Measurements from ENCODE around the gene GFRA1. TPM values are rescaled to one million over a fixed set of nuclear protein-coding genes. Genes with fewer than 3 reads are reported as not detected.

Gene GFRA1, protein sequence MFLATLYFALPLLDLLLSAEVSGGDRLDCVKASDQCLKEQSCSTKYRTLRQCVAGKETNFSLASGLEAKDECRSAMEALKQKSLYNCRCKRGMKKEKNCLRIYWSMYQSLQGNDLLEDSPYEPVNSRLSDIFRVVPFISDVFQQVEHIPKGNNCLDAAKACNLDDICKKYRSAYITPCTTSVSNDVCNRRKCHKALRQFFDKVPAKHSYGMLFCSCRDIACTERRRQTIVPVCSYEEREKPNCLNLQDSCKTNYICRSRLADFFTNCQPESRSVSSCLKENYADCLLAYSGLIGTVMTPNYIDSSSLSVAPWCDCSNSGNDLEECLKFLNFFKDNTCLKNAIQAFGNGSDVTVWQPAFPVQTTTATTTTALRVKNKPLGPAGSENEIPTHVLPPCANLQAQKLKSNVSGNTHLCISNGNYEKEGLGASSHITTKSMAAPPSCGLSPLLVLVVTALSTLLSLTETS
- 10 to 100 TPM; 19.6 to 29.4 (median 24.4) TPM for polyA plus RNA-seq (ENCODE audit: insufficient read length in 4 of 4)

DNA sequence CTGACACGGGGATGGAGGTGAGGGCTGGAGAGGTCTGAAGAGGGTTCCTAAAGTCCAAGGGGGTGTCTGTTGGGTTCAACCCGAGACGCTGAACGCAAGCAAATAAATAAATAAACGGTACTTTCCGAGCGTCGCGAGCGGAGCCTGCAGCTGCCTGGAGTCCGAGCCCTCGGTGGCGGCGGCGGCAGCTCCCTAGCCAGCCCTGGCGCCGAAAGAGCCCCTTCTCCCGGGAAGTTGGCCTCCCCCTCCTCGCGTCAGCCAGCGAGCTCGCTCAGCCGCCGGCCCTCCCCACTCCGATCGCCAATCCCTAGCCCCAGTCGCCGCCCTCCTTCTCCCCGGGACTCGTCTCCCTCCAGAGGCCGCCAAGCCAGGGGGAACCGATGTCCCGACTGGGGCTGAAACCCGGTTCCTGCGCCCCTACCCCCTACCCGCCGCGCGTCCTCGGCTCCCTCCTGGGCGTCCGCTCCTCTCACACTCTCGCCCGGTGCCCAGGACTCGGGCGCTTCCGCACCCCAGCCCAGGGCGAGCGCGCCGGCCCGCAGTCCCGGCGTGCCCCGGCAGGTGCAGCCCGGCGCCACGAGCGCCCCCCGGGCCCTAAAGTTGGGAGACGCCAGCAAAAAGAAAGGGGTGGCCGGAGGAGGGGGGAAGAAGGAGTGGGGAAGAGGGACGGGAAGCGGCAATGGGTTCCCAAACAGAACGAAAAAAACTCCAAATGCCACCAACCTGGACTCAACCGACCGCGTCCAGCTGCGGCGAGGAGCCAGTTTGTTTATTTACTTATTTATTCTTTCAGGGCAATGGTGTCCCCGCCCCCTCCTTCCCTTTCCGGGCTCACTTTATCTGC, at the start of gene GFRA1:
Gene GFRA1, minus strand, starts transcription at position 767 of the 844 bp plus-strand sequence. CDS start 1,177 bp downstream, outside the sequence.
- DNase-seq (ENCODE audit: low read depth in 4 of 4, low spot score in 3 of 4) = no peak

DNA sequence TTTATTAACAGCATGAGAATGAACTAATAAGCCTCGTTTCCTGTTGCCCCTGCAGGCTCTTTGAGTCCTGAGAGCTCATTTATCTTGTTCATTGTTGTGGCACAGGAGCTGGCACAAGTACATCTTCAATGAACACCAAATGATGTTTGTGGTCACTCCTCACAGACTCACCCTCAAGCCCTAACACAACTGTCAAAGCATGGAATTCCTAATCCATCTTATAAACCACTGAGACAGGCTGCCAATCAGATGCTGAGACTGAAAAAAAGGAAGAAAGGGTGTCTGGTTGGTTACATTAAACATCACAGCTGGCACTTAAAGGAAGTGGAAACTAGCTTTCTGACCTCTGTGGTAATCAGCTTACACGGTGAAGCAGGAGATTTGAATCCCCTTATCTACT, 43.5 kb upstream of the GFRA1 start:
- no peak for DNase-seq (ENCODE audit: low read depth in 4 of 4, low spot score in 3 of 4)

DNA sequence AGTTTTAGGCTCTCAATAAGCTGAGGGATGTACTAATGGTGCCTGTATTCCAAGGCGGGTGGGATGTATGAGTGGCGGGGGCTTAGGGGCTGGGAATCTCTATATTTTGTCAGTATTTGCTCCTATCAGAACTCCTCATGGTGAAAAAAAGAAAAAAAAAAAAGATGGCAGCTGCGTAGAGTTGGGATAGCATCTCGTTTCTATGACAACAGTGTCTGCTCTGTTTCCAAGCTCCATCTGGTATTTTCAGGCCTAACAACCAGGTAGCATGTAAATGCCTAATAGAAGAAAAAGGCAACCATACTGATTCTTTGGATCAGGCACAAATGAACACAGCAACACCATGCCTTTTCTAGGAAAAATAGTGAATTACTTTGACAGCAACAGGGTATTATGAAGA, 39.5 kb upstream of the GFRA1 start:
- no peak for DNase-seq (ENCODE audit: low read depth in 4 of 4, low spot score in 3 of 4)

DNA sequence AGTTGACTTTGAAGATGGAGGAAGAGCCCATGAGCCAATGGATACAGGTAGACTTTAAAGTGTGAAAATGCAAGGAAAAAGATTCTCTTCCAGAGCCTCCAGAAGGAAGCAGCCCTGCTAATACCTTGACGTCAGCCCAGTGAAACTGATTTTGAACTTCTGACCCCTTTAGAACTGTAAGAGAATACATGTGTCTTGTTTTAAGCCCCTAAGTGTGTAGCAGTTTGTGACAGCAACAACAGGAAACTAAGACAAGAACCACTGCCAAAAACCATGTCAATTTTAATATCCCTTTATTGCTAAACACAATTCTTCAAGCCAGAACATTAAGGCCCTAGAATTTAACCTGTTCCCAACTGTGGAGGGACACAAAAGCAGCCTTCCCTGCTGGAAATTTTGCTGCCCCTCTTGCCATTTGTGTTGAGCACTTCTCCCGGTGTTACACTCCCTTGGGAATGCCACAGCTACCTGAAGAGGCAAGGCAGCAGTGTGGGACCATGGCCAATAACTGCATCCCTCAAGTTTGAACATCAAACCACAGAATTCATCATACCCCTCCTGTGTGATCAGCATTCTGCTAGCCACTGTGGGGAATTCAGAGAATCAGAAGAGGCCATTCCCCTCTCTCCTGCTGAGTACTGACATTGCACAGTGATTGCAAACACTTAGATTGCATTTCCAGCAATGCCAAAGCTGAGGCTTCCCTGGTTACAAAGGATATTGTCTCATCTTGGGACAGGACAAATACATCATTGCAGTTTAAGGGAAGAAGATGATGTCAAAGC, 38.9 kb upstream of the GFRA1 start:
- no peak for DNase-seq (ENCODE audit: low read depth in 4 of 4, low spot score in 3 of 4)

DNA sequence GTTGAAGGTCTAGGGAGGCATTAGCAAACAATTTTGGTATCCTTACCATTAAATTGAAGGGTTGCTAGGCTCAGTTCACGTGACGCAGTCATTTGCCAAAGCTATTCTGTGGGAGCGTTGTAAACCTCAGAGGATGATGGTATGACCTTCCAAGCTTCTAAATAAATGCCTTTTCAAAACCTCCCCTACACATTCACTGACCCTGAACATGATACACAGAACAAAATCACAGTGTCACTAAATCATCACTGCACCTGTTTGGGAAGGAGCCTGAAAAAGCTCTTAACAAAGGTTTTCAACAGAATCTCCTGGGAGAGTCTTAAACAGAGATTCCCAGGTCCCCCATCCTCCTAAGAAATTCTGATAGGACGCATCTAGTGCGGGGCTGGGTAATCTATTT, 38.0 kb upstream of the GFRA1 start:
- DNase-seq (ENCODE audit: low read depth in 4 of 4, low spot score in 3 of 4) = no peak

DNA sequence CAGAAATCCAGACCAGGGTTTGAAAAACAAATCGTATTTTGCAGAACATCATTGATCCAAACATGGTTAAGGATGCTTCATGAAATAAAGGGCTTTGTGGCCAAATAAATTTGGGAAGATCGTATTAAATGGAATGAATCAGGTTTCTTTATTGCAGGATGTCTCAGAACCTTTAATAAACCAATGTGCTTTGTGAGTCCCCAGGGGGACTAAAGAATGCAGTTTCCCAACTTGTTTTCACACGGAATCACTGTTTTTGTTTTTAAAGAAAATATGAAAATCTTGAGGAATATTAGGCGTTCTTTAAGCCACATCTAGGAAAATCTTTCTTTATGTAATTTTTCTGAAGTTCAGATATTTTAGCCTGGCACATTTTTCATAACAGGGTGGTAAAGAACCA, 34.4 kb upstream of the GFRA1 start:
- DNase-seq (ENCODE audit: low read depth in 4 of 4, low spot score in 3 of 4) = no peak

DNA sequence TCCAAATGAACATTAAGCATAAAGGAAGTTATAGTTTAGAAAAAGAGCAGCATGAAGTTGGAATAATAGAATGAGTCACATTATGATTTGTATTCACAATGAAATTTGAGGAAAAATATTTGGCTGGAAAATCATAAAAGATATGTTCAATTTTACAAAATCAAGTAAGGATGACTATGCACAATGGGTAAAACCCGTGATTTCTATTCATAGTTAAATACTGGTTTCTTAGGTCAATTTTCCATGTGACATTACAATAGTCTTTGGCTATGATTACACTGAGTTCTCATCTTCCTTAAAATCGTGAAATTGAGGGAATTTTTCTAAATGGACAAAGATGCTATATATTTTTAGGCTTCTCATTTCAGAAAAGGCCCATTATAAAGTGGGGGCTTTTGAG, 33.8 kb upstream of the GFRA1 start:
- DNase-seq (ENCODE audit: low read depth in 4 of 4, low spot score in 3 of 4) = no peak

DNA sequence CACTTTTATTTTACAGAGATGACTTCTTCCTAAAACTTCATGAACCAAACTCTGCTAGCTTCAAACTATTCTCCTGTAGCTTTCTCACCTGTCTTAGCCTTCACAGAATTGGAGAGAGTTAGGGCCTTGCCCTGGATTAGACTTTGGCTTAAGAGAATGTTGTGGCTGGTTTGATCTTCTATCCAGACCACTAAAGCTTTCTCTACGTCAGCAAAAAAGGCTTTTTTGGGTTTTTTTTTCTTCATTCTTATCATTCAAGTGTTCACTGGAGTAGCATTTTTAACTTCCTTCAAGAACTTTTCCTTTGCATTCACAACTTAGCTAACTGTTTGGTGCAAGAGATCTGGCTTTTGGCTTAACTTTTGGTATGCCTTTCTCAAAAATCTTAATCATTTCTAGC, 31.9 kb upstream of the GFRA1 start:
- DNase-seq (ENCODE audit: low read depth in 4 of 4, low spot score in 3 of 4) = no peak

DNA sequence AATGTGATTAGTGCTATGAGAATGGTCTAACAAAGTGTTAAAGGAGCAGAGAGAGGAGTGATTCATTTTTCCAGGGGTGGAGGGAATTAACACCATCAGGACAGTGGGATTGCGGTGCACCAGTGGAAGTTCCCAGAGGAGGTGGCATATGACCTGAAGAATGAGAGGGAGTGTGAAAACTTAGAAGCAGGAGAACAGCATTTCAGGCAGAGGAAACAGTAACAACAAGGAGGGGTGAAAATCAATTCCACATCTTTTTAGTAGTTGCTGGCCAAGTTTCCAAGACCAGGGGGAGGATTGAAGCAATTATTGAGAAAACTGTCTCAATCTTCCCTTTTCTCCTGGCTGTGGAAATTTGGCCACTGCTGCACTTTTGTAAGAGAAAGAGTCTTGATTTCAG, 27.5 kb upstream of the GFRA1 start:
- no peak for DNase-seq (ENCODE audit: low read depth in 4 of 4, low spot score in 3 of 4)

DNA sequence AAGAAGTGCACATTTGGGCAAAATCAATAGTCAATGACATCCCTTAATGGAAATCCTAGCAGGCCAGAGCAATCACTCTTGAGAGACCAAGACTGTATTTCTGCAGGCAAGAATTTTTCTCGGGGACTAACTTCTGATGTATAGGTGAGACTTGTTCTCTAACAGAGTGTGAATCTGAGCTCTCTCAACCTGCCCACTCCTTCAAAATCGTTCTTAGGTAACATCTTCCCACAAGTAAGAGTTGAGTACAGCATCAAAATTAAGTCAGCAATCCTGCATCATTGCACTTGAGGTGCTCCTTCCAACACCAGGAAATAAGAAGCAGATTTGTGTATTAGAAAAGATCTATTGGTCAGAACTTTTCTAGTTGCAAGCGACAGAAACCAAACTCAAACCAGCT, 25.6 kb upstream of the GFRA1 start:
- no peak for DNase-seq (ENCODE audit: low read depth in 4 of 4, low spot score in 3 of 4)

DNA sequence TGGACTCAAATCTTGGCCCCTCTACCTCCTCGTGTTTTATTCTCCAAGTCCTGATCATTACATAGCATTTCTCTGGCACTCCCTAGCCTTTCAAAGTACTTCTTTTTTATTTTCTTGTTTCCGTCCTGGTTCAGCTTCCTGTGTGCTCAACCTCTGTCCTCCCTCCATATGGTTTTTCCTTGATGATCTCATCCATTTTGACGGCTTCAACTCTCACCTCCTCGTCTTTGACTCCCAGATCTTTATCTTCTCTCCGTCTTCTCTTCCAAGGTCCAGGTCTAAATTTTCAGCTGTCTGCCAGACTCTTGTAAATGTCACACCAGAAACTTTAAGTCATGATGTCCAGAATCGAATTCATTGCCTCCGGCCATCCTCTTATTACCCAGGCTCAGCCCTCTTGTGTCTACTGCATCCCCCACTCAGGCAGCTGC, 23.3 kb upstream of the GFRA1 start:
- DNase-seq (ENCODE audit: low read depth in 4 of 4, low spot score in 3 of 4) = no peak

DNA sequence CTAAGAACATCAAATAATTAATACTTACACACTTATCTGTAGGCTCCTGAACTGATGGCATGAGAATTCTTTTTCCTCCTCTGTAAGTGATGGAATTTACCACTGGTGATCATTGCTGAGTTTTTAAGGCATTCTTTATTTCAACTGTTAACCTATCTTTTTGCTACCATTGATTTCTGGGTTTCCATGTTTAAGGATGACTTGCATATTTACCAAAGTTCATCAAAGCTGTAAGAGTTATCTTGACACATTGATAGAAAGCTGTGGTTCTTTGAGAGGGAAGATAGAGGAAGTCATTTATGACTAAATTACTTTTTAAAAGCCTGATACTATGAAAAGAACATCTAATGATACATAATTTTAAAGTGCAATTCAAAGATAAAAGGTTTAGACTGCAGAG, 19.5 kb upstream of the GFRA1 start:
- DNase-seq (ENCODE audit: low read depth in 4 of 4, low spot score in 3 of 4) = no peak

DNA sequence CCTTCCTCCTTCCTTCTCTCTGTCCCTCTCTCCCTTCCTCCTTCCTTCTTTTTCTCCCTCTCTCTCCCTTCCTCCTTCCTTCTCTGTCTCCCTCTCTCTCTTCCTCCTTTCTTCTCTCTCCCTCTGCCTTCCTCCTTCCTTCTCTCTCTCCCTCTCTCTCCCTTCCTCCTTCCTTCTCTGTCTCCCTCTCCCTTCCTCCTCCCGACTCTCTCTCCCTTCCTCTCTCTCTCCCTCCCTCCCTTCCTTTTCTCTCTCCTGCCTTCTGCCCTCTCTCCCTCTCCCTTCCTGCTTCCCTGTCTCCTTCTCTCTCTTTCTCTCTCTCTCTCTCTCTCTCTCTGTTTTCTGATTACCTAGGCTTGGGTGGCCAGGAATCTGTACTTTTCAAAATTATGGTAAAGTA, 16.6 kb upstream of the GFRA1 start:
- no peak for DNase-seq (ENCODE audit: low read depth in 4 of 4, low spot score in 3 of 4)

DNA sequence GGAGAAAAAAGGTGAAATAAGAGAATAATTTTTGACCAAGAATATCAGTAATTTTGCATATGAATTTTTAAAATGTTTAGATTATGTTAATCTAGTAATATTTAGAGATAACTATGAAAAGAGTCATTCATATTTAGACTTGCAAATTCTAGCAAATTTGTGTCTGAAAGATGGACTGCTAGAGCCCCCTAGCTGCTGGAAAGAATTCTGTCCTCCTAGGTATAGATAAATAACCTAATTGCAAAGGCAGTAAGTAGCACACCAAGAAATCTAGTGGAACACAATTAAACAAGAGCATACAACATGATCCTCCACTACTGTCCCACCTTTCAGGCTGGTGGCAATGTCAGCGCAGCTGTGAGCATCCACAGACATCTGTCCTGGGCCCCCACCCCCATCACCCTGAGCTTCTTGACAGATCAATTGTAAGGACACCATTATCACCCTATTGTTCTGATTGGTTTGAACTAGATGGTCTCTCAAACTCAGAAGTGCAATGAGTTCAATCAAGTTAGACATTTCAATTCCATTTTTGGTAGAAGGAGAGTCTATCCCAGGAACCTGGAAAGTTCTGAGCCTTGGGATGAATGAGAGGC, 15.0 kb upstream of the GFRA1 start:
- no peak for DNase-seq (ENCODE audit: low read depth in 4 of 4, low spot score in 3 of 4)

DNA sequence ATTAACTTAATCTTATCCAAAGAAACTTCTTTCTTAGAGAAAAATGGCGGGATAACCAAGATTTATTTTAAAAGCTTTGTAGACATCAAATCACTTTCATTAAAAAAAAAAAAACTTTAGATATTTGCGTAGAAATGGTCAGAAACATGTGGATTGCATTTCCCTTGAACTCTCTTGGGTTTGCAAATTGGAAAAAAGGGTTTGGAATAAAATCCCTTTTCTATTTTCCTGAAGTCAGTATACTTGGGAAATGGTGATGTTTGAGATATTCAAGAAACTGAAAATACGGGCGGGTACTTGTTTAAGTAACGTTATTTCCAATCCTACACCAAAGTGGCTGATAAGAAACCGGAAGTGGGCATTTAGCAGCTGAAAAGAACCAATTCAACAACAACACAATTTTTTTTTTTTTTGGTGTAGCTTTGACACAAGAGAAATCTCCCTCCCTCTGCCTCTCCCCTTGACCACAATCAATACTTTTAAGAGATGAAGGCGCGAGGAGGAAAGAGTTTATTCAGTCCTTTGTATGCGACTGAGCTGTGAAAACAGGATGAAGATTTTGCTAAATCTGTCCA, 13.7 kb upstream of the GFRA1 start:
- DNase-seq (ENCODE audit: low read depth in 4 of 4, low spot score in 3 of 4) = no peak

DNA sequence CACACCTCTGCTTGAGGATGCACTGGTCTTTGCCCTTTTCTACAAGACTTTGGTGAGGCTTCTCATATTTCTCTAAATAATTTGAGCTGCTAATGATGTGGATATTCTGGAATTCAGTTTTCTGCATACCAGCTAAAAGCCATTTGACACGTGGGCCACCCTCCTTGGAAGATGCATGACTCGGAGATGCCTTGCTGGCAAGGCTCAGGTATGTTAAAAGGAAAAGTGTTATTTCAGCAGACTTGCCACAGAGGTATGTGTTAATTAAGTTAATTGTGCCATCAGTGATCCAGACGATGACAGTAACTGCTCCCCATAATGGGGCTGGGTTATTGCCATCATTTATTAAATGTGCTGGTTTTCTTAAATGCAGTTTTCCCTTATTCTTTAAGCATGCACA, 8.8 kb upstream of the GFRA1 start:
- DNase-seq (ENCODE audit: low read depth in 4 of 4, low spot score in 3 of 4) = no peak

DNA sequence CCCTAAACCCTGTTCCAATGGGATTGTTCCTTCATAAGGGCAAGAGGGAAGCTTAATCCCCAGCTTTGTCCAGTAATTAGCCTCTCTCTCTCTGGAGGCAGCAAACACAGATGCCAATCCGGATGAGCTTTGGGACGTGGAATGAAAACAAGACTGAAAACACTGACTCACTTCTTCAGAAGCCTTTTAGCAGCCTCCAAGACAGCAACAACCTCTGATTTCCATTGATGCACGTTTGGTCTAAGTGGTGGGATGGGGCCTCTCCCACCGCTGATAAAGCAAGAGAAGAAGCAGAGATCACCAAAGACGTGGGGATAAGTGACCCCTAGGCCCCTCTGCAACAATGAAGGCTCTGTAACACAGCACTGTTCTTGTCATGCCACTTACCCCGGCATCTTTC, 5.8 kb upstream of the GFRA1 start:
- DNase-seq (ENCODE audit: low read depth in 4 of 4, low spot score in 3 of 4) = no peak

DNA sequence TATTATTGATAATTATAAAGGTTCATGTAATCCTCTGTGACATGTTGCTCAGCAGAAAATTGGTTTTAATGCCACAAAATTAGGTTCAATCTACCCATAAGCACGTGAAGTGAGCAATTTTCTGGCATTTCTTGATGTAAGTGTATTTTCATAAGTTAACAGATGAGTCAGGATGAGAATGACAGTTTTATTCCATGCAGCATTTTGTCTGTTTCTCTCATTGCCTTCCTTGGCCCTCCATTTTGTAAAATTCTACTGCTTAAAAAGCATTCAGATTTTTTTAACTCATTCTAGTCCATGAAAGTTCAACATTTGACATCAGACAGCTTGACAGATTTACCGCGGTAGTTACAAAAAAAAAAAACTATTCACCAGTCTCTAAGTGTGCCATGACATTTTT, 4.0 kb upstream of the GFRA1 start:
- DNase-seq (ENCODE audit: low read depth in 4 of 4, low spot score in 3 of 4) = no peak

DNA sequence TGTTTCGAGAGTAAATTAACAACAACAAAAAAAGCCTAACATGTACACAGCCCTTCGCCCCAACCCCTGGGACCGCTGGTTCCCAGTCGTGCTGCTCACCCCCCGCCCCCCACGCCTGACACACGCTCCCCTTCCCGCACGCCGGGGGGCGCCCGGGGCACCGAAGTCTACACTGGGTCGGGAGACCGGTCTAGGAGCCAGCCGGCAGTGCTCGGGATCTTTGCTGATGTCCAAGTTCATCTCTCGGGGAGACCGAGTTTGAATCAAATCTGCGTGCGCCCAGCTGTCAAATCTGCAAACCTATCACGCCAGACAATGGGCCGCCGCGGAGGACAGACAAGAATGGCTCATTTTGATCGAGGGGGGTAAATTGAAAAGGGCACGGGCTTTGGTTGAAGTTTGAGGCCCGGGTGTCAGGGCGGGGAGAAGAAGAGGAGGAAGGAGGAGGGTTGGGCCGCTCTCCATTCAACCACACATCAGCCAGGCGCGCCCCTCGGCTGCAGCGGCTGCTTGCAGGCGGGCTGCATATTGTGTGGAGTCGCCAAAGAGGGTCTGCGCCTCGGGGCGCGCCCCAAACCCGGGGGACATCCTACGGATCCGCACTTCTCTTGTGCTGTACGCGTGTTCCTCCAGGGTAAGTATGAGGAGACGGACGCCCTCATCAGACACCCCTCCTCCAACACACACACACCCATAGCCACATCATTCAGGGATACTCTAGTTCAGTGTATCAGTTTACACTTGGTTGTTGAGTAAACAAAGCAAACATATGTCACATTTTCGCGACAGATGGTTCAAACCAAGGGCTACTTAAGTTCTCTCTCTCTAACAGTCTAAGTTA, 1.3 kb upstream of the GFRA1 start:
- DNase-seq (ENCODE audit: low read depth in 4 of 4, low spot score in 3 of 4) = no peak

Measured in right renal pelvis (tissue), 4 donors.